NCI-H1436 treated with DMSO at 0.1 percent for 48 hours (cell line): Measurements from ENCODE around the gene IQCH.
"Not testable (repeated sequence)": the region's sequence is repeated elsewhere in the genome, so short reads cannot be mapped to it uniquely, and the experiment has no call there.

Source experiments
- DNase-seq: peaks from one replicate; lab custom pipeline; 2025; lab: John Stamatoyannopoulos, UW

The IQCH gene

GRCh38 chr15:67396114-67396513 is 141.5 kb downstream of the IQCH start:
- no peak for DNase-seq

DNA sequence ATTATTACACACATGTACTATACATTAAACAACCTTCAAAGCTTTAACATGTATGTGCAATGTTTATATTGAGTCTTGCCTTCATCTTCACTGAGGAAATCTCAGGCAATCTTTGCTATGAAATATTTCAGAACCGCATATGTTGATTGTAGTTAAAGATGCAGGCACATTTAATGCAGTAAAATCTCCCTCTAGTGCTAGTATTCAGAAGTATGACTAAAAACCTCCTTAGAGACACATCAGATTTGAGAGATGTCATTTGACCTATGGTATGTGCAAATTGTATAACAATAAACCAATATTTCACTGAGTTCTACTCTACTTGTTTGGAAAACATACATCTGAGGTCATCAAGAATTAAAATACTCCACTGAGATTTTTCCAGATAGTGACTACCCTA is 142.6 kb downstream of the IQCH start:
- no peak for DNase-seq

DNA sequence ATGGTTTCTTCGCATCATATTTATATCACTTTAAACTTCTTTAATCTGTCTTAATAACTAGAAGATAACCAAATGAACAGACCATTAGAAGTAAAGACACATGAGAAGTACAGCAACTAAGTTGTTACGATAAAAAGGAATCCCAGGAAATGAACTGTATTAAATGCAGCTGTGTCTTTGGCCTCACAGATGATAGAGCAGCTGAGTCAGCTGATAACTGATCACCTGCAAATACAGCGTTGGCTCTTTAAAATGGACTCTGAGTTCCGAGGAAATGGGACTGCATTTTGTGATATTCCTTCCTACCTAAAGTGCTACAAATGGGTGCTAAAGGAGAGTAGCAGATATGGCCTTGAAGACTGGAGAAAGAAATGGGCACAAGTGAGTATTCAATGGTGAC is 145.3 kb downstream of the IQCH start:
- no peak for DNase-seq

- DNase-seq, result no peak
These were observed 146.3 kb downstream of the IQCH start for GRCh38 chr15:67400890-67401289.

DNA sequence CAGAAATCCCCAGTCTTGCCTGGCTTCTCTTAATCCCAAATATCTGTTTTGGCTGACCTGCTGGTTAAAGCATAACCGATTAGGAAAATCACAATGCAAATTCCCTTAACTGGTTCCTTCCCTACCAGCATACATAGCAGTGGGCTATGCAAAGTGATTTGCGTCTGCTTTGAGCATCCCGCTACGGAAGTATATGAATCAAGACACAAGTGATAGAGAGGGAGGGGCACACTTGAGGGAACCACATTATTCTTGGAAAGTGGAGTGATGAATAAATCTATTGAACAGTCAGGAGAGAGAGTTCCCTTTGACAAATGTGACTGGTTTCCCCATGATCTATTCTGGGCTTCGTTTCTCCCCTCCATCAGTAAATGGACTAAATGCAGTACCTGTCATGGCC is 146.8 kb downstream of the IQCH start:
- DNase-seq, result no peak

DNA sequence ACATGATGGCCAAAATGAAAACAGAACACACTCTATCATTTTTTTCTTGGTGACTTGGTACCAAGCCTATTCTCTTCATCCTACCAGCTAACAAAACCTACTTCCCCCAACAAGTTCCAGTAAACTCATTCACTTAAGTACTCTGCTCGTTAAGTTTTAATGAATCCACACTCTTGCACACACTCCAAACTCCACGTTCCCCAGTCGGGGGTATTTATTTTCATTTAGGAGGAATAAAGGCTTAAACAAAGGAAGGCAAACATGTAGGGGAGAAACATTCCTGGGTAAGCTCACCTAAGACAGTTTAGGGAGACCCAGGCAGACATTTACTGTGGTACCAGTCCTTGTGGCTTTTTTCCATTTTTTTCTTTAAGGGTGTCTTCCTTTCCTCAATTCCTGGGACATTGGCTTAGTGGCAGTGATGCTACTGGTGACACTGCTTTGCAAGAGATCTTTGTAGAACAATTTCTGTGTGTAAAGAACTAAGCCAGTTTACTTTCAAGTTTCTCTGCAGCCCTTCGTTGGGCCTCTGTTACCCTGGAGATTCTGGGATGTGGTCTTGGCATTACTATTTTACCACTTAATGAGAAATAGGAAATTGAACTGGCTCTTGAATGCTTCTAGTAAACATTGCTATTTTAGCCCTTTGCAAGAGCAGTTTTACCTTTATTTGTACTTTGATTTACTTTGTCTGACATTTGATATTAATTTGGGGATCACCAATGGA is 149.0 kb downstream of the IQCH start:
- no peak for DNase-seq

DNA sequence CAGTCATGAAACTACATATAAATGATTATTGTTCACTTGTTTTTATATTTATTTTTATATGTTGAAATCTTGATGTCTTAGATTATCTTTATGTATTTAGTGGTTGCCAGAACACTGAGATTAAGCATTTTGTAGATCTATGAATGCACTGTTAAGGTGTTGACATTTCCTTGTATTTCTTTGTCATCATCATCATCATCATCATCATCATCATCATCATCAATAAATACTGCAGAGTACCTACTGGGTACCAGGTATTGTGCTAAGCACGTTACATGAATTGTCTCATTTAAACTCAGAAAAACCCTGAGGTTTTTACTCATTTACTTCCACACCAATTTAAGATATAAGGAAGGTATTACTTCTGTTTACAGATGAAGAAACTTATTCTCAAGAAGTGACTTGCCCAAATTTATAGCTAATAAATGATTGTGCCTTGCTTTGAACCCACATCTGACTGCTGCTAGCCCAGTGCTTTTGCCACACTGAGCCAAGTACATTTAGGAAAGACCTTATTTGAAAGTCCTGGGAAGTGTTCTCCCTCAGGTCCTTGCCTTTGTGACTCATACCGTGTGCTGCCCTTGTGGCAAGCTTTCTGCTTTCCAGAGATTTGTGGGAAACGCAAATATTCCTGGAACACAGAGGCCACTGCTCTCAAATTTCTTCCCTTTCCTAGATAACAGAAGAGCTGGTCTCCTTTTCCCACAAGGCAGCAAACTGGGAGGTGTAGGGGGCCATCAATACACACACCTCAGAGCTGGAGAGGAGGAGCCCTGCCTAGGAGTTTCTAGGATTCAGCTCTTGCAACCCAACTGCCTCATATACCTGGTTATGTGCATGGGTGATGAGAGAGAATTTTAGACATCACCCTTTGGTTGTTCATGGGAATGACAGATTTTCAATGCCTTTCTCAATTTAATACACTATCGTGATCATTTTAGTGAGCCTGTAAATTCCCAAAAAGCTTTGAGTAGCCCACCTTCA is 150.9 kb downstream of the IQCH start:
- DNase-seq, result no peak

GRCh38 chr15:67406257-67406861 is 151.8 kb downstream of the IQCH start:
- DNase-seq, result no peak

GRCh38 chr15:67407786-67408185 is 153.2 kb downstream of the IQCH start:
- peak; percentile 56 for DNase-seq

GRCh38 chr15:67409175-67409574 is 154.6 kb downstream of the IQCH start:
- DNase-seq, result no peak

GRCh38 chr15:67411486-67411885 is 156.9 kb downstream of the IQCH start:
- DNase-seq, result no peak

GRCh38 chr15:67413770-67414390 is 159.3 kb downstream of the IQCH start:
- DNase-seq, result no peak

- DNase-seq, result no peak
These were observed 160.6 kb downstream of the IQCH start for GRCh38 chr15:67415181-67415580.

- no peak for DNase-seq
These were observed 162.3 kb downstream of the IQCH start for GRCh38 chr15:67416891-67417290.

DNA sequence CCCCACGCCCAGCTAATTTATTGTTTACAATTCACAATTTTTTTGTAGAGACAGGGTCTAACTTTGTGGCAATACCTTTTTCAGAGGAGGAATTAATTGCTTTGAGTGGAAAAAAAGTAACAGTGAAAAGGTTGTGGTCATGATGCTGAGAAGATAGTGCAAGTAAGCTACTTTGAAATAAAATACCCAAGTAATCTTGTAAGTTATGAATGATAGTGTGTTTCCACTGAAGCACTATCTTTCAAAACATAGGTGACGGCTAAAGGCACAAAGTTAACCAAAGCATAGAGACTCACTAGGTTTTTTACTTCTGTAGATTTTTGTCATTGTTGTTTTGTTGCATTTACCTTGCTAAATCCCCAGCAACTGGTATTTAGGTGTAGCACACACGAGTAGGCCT is 165.1 kb downstream of the IQCH start:
- DNase-seq, result no peak

- DNase-seq, result no peak
These were observed 165.6 kb downstream of the IQCH start for GRCh38 chr15:67420137-67420536.

- DNase-seq, result no peak
These were observed 166.5 kb downstream of the IQCH start for GRCh38 chr15:67421105-67421504.

- DNase-seq, result no peak
These were observed 167.7 kb downstream of the IQCH start for GRCh38 chr15:67422296-67422695.

DNA sequence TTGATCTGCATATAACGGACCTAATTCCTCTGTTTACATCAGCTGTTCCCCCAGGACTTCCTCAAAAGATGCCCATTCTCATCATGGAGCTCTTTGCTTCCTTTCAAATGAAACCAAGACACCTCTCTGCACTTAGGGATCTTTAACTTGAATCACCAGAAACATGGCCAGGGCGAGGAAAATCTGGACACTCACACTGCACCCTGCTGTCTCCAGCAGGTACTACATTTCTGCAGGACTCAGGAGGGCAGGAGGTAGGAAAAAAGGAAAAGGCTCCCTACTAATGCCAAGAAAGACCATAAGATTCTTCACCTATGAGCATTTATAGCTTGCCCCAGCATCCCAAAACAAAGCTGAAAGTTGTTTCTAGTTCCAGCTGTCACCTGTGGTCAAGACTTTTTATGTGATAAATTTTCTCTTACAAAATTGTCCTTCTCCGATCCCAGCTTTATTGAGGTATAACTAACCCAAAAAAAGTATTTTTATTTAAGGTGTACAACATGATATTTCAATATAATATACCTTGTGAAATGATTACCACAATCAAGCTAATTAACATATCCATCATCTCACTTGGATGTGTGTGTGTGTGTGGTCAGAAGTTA is 179.0 kb downstream of the IQCH start:
- DNase-seq, result no peak

GRCh38 chr15:67436351-67437250 is 182.0 kb downstream of the IQCH start:
- not testable (repeated sequence) for DNase-seq

- DNase-seq, result no peak
These were observed 189.5 kb downstream of the IQCH start for GRCh38 chr15:67444100-67444499.
